ENCODE results near the gene AFAP1.

The AFAP1 gene

GRCh38 chr4:7861440-7861881, 78.2 kb downstream of the AFAP1 start (continued):
- no peak for TF ChIP-seq ZNF423 (tag by site-specific recombination; IDR thresholded peaks at IDR 0.05)

- H3K27ac ChIP-seq (ENCODE audit: extremely low read depth, low read depth, low read length), result no peak overlapping the region
- ChIA-PET CTCF (no interaction called here), POLR2A (no interaction called here)
- H3K9me3 ChIP-seq (ENCODE audit: control insufficient read depth, insufficient read depth, low read depth, low read length), result no peaks in the 10 kb centered on the region
- TF ChIP-seq ZNF501 (tag by site-specific recombination; IDR thresholded peaks at IDR 0.05) (no peak), ZNF146 (tag by site-specific recombination; IDR thresholded peaks at IDR 0.05) (no peak), OVOL3 (tag by site-specific recombination; IDR thresholded peaks at IDR 0.05) (no peak), ZIC2 (tag by site-specific recombination; IDR thresholded peaks at IDR 0.05) (no peak), ZNF239 (tag by site-specific recombination; IDR thresholded peaks at IDR 0.05) (no peak), ZNF677 (tag by site-specific recombination; IDR thresholded peaks at IDR 0.05) (no peak), ZNF585B (tag by site-specific recombination; IDR thresholded peaks at IDR 0.05) (no peak), KLF8 (tag by site-specific recombination; IDR thresholded peaks at IDR 0.05) (no peak), ZNF426 (tag by site-specific recombination; IDR thresholded peaks at IDR 0.05) (no peak), ZNF521 (tag by site-specific recombination; IDR thresholded peaks at IDR 0.05) (no peak), ZNF18 (tag by site-specific recombination; IDR thresholded peaks at IDR 0.05) (no peak), ZNF404 (tag by site-specific recombination; IDR thresholded peaks at IDR 0.05) (no peak), SETDB1 (IDR thresholded peaks at IDR 0.05; ENCODE audit: insufficient read length, low read length) (no peak), ZFP37 (tag by site-specific recombination; IDR thresholded peaks at IDR 0.05) (no peak), ZSCAN30 (tag by site-specific recombination; IDR thresholded peaks at IDR 0.05) (no peak), KLF1 (tag by site-specific recombination; IDR thresholded peaks at IDR 0.05) (no peak), ZFHX2 (tag by site-specific recombination; conservative IDR thresholded peaks at IDR 0.05) (no peak)
- H3K4me3 ChIP-seq (ENCODE audit: low read depth, low read length), result no peak overlapping the region
- H3K4me1 ChIP-seq (ENCODE audit: control insufficient read depth, insufficient read depth, low read length), result no peaks in the 10 kb centered on the region
- H3K36me3 ChIP-seq (ENCODE audit: control insufficient read depth in 2 of 2, insufficient read depth in 1 of 2, low read length in 2 of 2), result no peaks in the 10 kb centered on the region
Measured at GRCh38 chr4:7860600-7861163, 79.0 kb downstream of the AFAP1 start.

GRCh38 chr4:7859326-7859725, 80.3 kb downstream of the AFAP1 start:
- no peaks in the 10 kb centered on the region for H3K4me1 ChIP-seq (ENCODE audit: control insufficient read depth, insufficient read depth, low read length)
- CTCF ChIA-PET, result no interaction called here
- H3K9me3 ChIP-seq (ENCODE audit: control insufficient read depth, insufficient read depth, low read depth, low read length), result no peaks in the 10 kb centered on the region
- H3K36me3 ChIP-seq (ENCODE audit: control insufficient read depth in 2 of 2, insufficient read depth in 1 of 2, low read length in 2 of 2), result peaks cover 0 to 6% of the 10 kb centered on the region in 2 experiments; a peak in 1 of 3 replicates
- H3K4me3 ChIP-seq (ENCODE audit: low read depth, low read length), result no peak overlapping the region
- POLR2A ChIA-PET, result no interaction called here
- TF ChIP-seq ZIC2 (tag by site-specific recombination; IDR thresholded peaks at IDR 0.05) (no peak), ZNF10 (tag by site-specific recombination; IDR thresholded peaks at IDR 0.05) (no peak), ZNF175 (tag by site-specific recombination; IDR thresholded peaks at IDR 0.05) (no peak), PRDM6 (tag by site-specific recombination; IDR thresholded peaks at IDR 0.05) (no peak), PRDM2 (tag by site-specific recombination; IDR thresholded peaks at IDR 0.05; ENCODE audit: borderline replicate concordance) (no peak), ZFP37 (tag by site-specific recombination; IDR thresholded peaks at IDR 0.05) (no peak), ZNF600 (tag by site-specific recombination; IDR thresholded peaks at IDR 0.05) (no peak), ZNF585B (tag by site-specific recombination; IDR thresholded peaks at IDR 0.05) (no peak), GLI2 (tag by site-specific recombination; IDR thresholded peaks at IDR 0.05; ENCODE audit: borderline replicate concordance, low read depth) (no peak), ZNF707 (tag by site-specific recombination; IDR thresholded peaks at IDR 0.05) (no peak), ZNF843 (tag by site-specific recombination; IDR thresholded peaks at IDR 0.05) (no peak), SP2 (tag by site-specific recombination; IDR thresholded peaks at IDR 0.05) (no peak)
- H3K27ac ChIP-seq (ENCODE audit: extremely low read depth, low read depth, low read length), result no peak overlapping the region
